Activated CD4-positive, alpha-beta T cell treated with anti-CD3 and anti-CD28 coated beads, Interleukin-2, amount 10 ng/mL, durations not matched to agents 24 days and 14 days (primary cell): Measurements from ENCODE around the gene ADSL. TPM values are rescaled to one million over a fixed set of nuclear protein-coding genes. Genes with fewer than 3 reads are reported as not detected.

ENCODE experiments used
- DNase-seq: peaks from one replicate; pipeline ENCODE4 v3.0.0; 2022
- H3K27ac Mint-ChIP-seq: one replicate; pipeline ENCODE4 v1.8.0; 2022; ENCODE audit warnings: mild to moderate bottlenecking, mixed read lengths
- H3K27me3 Mint-ChIP-seq: one replicate; pipeline ENCODE4 v1.8.0; 2022; ENCODE audit warnings: mixed read lengths
- H3K36me3 Mint-ChIP-seq: one replicate; pipeline ENCODE4 v1.8.0; 2022; ENCODE audit warnings: low read depth, mild to moderate bottlenecking, mixed read lengths
- H3K4me1 Mint-ChIP-seq: one replicate; pipeline ENCODE4 v1.8.0; 2021; ENCODE audit warnings: mixed read lengths
- H3K4me3 Mint-ChIP-seq: one replicate; pipeline ENCODE4 v1.8.0; 2022; ENCODE audit warnings: mild to moderate bottlenecking, moderate library complexity, mixed read lengths
- H3K9me3 Mint-ChIP-seq: one replicate; pipeline ENCODE4 v1.8.0; 2021; ENCODE audit warnings: mixed read lengths
- intact Hi-C: fragments of 100-400 bp; cut with micrococcal nuclease; formaldehyde crosslinking; loops from one replicate; pipeline ENCODE4 v1.15.1; 2023
- total RNA-seq: library from RNA; stranded (reverse); gene quantifications from 2 replicates; pipeline ENCODE4 v1.2.3, GENCODE V29; 2022

The ADSL gene
- total RNA-seq, 1 donor from 2014 or later: 172 TPM

- DNase-seq: no peak
- Mint-ChIP-seq H3K9me3 (no peaks in the 10 kb centered on the region), H3K27me3 (no peaks in the 10 kb centered on the region), H3K36me3 (peaks cover 58% of the 10 kb centered on the region), H3K4me1 (peaks cover 44% of the 10 kb centered on the region), H3K27ac (peak overlapping the region; percentile 82), H3K4me3 (no peak overlapping the region)
- intact Hi-C loops: no loop called here
Measured at GRCh38 chr22:40320687-40321086, 25.6 kb upstream of the ADSL start.

GRCh38 chr22:40322021-40322420, 24.3 kb upstream of the ADSL start:
- no peak overlapping the region for H3K4me3 Mint-ChIP-seq

GRCh38 chr22:40322818-40323447, 23.4 kb upstream of the ADSL start:
- H3K27ac Mint-ChIP-seq: peak overlapping the region; percentile 83
- no peaks in the 10 kb centered on the region for H3K9me3 Mint-ChIP-seq
- H3K4me3 Mint-ChIP-seq: no peak overlapping the region
- no peak for DNase-seq
- H3K4me1 Mint-ChIP-seq: peaks cover 55% of the 10 kb centered on the region
- intact Hi-C loops: no loop called here
- H3K27me3 Mint-ChIP-seq: no peaks in the 10 kb centered on the region
- H3K36me3 Mint-ChIP-seq: peaks cover 47% of the 10 kb centered on the region

More at GRCh38 chr22:40322021-40322420, 24.3 kb upstream of the ADSL start:
- Mint-ChIP-seq H3K9me3 (no peaks in the 10 kb centered on the region), H3K36me3 (peaks cover 51% of the 10 kb centered on the region), H3K27ac (peak overlapping the region; percentile 48), H3K27me3 (no peaks in the 10 kb centered on the region), H3K4me1 (peaks cover 48% of the 10 kb centered on the region)
- no peak for DNase-seq
- intact Hi-C loops: no loop called here

- no peaks in the 10 kb centered on the region for H3K9me3 Mint-ChIP-seq
- DNase-seq: peak; percentile 81
- H3K4me3 Mint-ChIP-seq: peak overlapping the region; percentile 81
- intact Hi-C loops: loop anchor here (2.0 kb wide), 3 partner anchors 73 to 147 kb away; partner anchors contain the start of gene TNRC6B
- peaks cover 60% of the 10 kb centered on the region for H3K4me1 Mint-ChIP-seq
- peak overlapping the region; percentile 99 for H3K27ac Mint-ChIP-seq
- H3K36me3 Mint-ChIP-seq: peaks cover 44% of the 10 kb centered on the region
- H3K27me3 Mint-ChIP-seq: no peaks in the 10 kb centered on the region
Measured at GRCh38 chr22:40323681-40324171, 22.6 kb upstream of the ADSL start.

- Mint-ChIP-seq H3K4me3 (peak overlapping the region; percentile 81), H3K27ac (peak overlapping the region; percentile 99), H3K9me3 (no peaks in the 10 kb centered on the region), H3K4me1 (peaks cover 62% of the 10 kb centered on the region), H3K36me3 (peaks cover 43% of the 10 kb centered on the region), H3K27me3 (no peaks in the 10 kb centered on the region)
- DNase-seq: peak; percentile 87
- intact Hi-C loops: loop anchor here (1.0 to 2.0 kb wide), 6 partner anchors 22 to 280 kb away; partner anchors contain the start of genes ADSL and TNRC6B
Measured at GRCh38 chr22:40324468-40325305, 21.6 kb upstream of the ADSL start.

- peak; percentile 80 for DNase-seq
- Mint-ChIP-seq H3K9me3 (no peaks in the 10 kb centered on the region), H3K27ac (peak overlapping the region; percentile 99), H3K36me3 (peaks cover 46% of the 10 kb centered on the region), H3K4me3 (peak overlapping the region; percentile 81), H3K4me1 (peaks cover 66% of the 10 kb centered on the region), H3K27me3 (no peaks in the 10 kb centered on the region)
- intact Hi-C loops: loop anchor here (1.0 to 2.0 kb wide), 6 partner anchors 21 to 281 kb away; partner anchors contain the start of genes ADSL and TNRC6B
Measured at GRCh38 chr22:40325315-40325714, 21.0 kb upstream of the ADSL start.

- peak overlapping the region; percentile 78 for H3K27ac Mint-ChIP-seq
- H3K9me3 Mint-ChIP-seq: no peaks in the 10 kb centered on the region
- H3K27me3 Mint-ChIP-seq: no peaks in the 10 kb centered on the region
- intact Hi-C loops: no loop called here
- H3K4me1 Mint-ChIP-seq: peaks cover 70% of the 10 kb centered on the region
- H3K4me3 Mint-ChIP-seq: peak overlapping the region; percentile 25
- H3K36me3 Mint-ChIP-seq: peaks cover 34% of the 10 kb centered on the region
- DNase-seq: peak; percentile 70
Measured at GRCh38 chr22:40326905-40327735, 19.2 kb upstream of the ADSL start.

GRCh38 chr22:40328546-40329456, 17.5 kb upstream of the ADSL start:
- DNase-seq: no peak
- intact Hi-C loops: no loop called here
- peaks cover 31% of the 10 kb centered on the region for H3K36me3 Mint-ChIP-seq
- no peaks in the 10 kb centered on the region for H3K9me3 Mint-ChIP-seq
- H3K27me3 Mint-ChIP-seq: no peaks in the 10 kb centered on the region
- H3K4me3 Mint-ChIP-seq: no peak overlapping the region
- peaks cover 77% of the 10 kb centered on the region for H3K4me1 Mint-ChIP-seq
- H3K27ac Mint-ChIP-seq: no peak overlapping the region

GRCh38 chr22:40329466-40329865, 16.8 kb upstream of the ADSL start:
- Mint-ChIP-seq H3K27ac (no peak overlapping the region), H3K27me3 (no peaks in the 10 kb centered on the region), H3K4me1 (peaks cover 77% of the 10 kb centered on the region), H3K9me3 (no peaks in the 10 kb centered on the region), H3K4me3 (no peak overlapping the region), H3K36me3 (peaks cover 33% of the 10 kb centered on the region)
- intact Hi-C loops: no loop called here
- DNase-seq: no peak

- Mint-ChIP-seq H3K4me3 (no peak overlapping the region), H3K4me1 (peaks cover 76% of the 10 kb centered on the region), H3K9me3 (no peaks in the 10 kb centered on the region), H3K36me3 (peaks cover 33% of the 10 kb centered on the region), H3K27me3 (no peaks in the 10 kb centered on the region), H3K27ac (no peak overlapping the region)
- intact Hi-C loops: no loop called here
- no peak for DNase-seq
Measured at GRCh38 chr22:40330086-40330485, 16.2 kb upstream of the ADSL start.

GRCh38 chr22:40330615-40331014, 15.7 kb upstream of the ADSL start:
- H3K27me3 Mint-ChIP-seq: no peaks in the 10 kb centered on the region
- peaks cover 73% of the 10 kb centered on the region for H3K4me1 Mint-ChIP-seq
- H3K9me3 Mint-ChIP-seq: no peaks in the 10 kb centered on the region
- H3K4me3 Mint-ChIP-seq: no peak overlapping the region
- peaks cover 33% of the 10 kb centered on the region for H3K36me3 Mint-ChIP-seq
- intact Hi-C loops: no loop called here
- DNase-seq: no peak
- no peak overlapping the region for H3K27ac Mint-ChIP-seq

- Mint-ChIP-seq H3K4me1 (peaks cover 75% of the 10 kb centered on the region), H3K4me3 (peak overlapping the region; percentile 84), H3K9me3 (no peaks in the 10 kb centered on the region), H3K27me3 (no peaks in the 10 kb centered on the region), H3K36me3 (peaks cover 33% of the 10 kb centered on the region), H3K27ac (peak overlapping the region; percentile 93)
- intact Hi-C loops: loop anchor here (2.0 kb wide), 1 partner anchor 15 kb away; the partner anchor contains the start of gene ADSL
- no peak for DNase-seq
Measured at GRCh38 chr22:40331706-40332105, 14.6 kb upstream of the ADSL start.
